ENCODE results near the gene UBFD1. TPM values are rescaled to one million over a fixed set of nuclear protein-coding genes. Genes with fewer than 3 reads are reported as not detected.

Gene UBFD1
- total RNA-seq, 1 donor from 2014 or later: 101 TPM

DNA sequence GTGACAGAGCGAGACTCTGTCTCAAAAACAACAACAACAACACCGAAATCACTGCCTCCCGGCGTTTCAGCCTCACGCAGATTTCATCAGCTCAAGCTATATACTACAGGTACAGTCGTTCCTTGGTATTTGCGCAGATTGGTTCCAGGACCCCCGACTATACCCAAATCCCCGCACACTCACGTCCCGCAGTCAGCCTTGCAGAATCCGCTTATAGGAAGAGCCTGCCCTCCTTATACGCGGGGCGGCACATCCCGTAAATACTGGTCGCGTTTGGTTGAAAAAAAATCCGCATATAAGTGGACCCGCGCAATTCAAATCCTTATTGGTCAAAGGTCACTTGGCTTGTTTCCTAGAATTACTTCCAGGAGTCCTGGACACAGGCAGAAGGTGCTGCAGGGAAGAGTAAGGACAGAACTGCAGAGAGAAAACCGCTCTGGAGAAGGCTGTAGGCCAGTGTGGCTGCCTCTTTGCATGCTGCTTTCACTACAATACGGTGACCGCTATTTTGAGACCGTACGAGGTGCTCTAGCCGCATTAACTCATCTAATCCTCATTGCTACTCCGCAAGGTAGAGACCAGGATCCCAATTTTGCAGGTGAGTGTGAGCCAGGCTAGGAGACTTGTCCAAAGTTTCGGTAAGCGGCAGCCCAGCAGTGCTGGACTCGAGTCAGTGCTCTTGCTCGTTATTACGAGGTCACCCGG is 37.9 kb downstream of the UBFD1 start:
- Mint-ChIP-seq H3K9me3 (ENCODE audit: low read depth) (no peaks in the 10 kb centered on the region), H3K27ac (peak overlapping the region; percentile 71), H3K4me1 (ENCODE audit: low read depth) (peaks cover 5% of the 10 kb centered on the region), H3K4me3 (ENCODE audit: low read depth) (peak overlapping the region; percentile 83), H3K36me3 (ENCODE audit: insufficient read depth) (peaks cover 11% of the 10 kb centered on the region), H3K27me3 (no peaks in the 10 kb centered on the region)
- DNase-seq (ENCODE audit: low spot score, unreplicated experiment): no peak
- no peak for TF ChIP-seq CTCF (IDR thresholded peaks at IDR 0.05; ENCODE audit: unreplicated experiment)

GRCh38 chr16:23595951-23596720 is 38.6 kb downstream of the UBFD1 start, which contains the start of gene NDUFAB1:
Gene NDUFAB1 (minus strand): TSS chr16:23596316. CDS start chr16:23596290, 26 bp downstream.
- peaks cover 11% of the 10 kb centered on the region for H3K36me3 Mint-ChIP-seq (ENCODE audit: insufficient read depth)
- no peaks in the 10 kb centered on the region for H3K9me3 Mint-ChIP-seq (ENCODE audit: low read depth)
- TF ChIP-seq CTCF (IDR thresholded peaks at IDR 0.05; ENCODE audit: unreplicated experiment): peak; percentile 100
- peak; percentile 87 for DNase-seq (ENCODE audit: low spot score, unreplicated experiment)
- H3K27me3 Mint-ChIP-seq: no peaks in the 10 kb centered on the region
- H3K4me1 Mint-ChIP-seq (ENCODE audit: low read depth): peaks cover 5% of the 10 kb centered on the region
- peak within 1 kb of the TSS; percentile 83 for H3K4me3 Mint-ChIP-seq (ENCODE audit: low read depth)
- peak within 1 kb of the TSS; percentile 77 for H3K27ac Mint-ChIP-seq

GRCh38 chr16:23597003-23597756 is 39.7 kb downstream of the UBFD1 start:
- H3K9me3 Mint-ChIP-seq (ENCODE audit: low read depth): no peaks in the 10 kb centered on the region
- H3K36me3 Mint-ChIP-seq (ENCODE audit: insufficient read depth): peaks cover 8% of the 10 kb centered on the region
- TF ChIP-seq CTCF (IDR thresholded peaks at IDR 0.05; ENCODE audit: unreplicated experiment): no peak
- H3K4me1 Mint-ChIP-seq (ENCODE audit: low read depth): peaks cover 5% of the 10 kb centered on the region
- H3K4me3 Mint-ChIP-seq (ENCODE audit: low read depth): peak overlapping the region; percentile 34
- H3K27me3 Mint-ChIP-seq: no peaks in the 10 kb centered on the region
- H3K27ac Mint-ChIP-seq: no peak overlapping the region
- DNase-seq (ENCODE audit: low spot score, unreplicated experiment): no peak

DNA sequence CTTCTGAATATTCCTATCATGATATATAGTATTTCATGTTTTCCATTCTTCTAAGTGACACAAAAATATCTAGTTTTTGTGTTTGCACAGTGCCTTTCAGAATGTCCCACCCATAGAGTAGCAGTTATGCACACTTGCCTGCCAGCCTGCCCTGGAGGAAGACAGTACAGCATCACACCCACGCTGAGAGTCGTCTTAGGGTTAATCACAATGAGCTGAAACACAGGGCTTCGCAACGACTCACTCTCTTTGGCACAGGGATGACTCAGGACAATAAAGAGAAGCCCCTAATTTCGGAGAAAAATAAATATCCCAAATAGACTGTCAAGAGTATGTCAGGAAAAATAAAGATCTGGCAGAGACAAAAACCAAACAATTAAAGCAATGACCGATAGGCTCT is 50.2 kb downstream of the UBFD1 start:
- no peak for DNase-seq (ENCODE audit: low spot score, unreplicated experiment)
- H3K36me3 Mint-ChIP-seq (ENCODE audit: insufficient read depth): peaks cover 3% of the 10 kb centered on the region
- no peak overlapping the region for H3K27ac Mint-ChIP-seq
- no peaks in the 10 kb centered on the region for H3K9me3 Mint-ChIP-seq (ENCODE audit: low read depth)
- H3K4me1 Mint-ChIP-seq (ENCODE audit: low read depth): no peaks in the 10 kb centered on the region
- no peak overlapping the region for H3K4me3 Mint-ChIP-seq (ENCODE audit: low read depth)
- TF ChIP-seq CTCF (IDR thresholded peaks at IDR 0.05; ENCODE audit: unreplicated experiment): no peak
- no peaks in the 10 kb centered on the region for H3K27me3 Mint-ChIP-seq

GRCh38 chr16:23608194-23608593 is 50.7 kb downstream of the UBFD1 start:
- no peak for TF ChIP-seq CTCF (IDR thresholded peaks at IDR 0.05; ENCODE audit: unreplicated experiment)
- Mint-ChIP-seq H3K9me3 (ENCODE audit: low read depth) (no peaks in the 10 kb centered on the region), H3K36me3 (ENCODE audit: insufficient read depth) (peaks cover 3% of the 10 kb centered on the region)

More at GRCh38 chr16:23608194-23608593, 50.7 kb downstream of the UBFD1 start:
- Mint-ChIP-seq H3K27me3 (no peaks in the 10 kb centered on the region), H3K4me1 (ENCODE audit: low read depth) (no peaks in the 10 kb centered on the region), H3K4me3 (ENCODE audit: low read depth) (no peak overlapping the region), H3K27ac (no peak overlapping the region)
- no peak for DNase-seq (ENCODE audit: low spot score, unreplicated experiment)

Data from progenitor cell of endocrine pancreas (in vitro differentiated cells).